ENCODE results near the gene GUCY1A1. TPM values are rescaled to one million over a fixed set of nuclear protein-coding genes. Genes with fewer than 3 reads are reported as not detected.

Gene GUCY1A1
- total RNA-seq, 1 experiment from 2014 or later, result 0.17 TPM

DNA sequence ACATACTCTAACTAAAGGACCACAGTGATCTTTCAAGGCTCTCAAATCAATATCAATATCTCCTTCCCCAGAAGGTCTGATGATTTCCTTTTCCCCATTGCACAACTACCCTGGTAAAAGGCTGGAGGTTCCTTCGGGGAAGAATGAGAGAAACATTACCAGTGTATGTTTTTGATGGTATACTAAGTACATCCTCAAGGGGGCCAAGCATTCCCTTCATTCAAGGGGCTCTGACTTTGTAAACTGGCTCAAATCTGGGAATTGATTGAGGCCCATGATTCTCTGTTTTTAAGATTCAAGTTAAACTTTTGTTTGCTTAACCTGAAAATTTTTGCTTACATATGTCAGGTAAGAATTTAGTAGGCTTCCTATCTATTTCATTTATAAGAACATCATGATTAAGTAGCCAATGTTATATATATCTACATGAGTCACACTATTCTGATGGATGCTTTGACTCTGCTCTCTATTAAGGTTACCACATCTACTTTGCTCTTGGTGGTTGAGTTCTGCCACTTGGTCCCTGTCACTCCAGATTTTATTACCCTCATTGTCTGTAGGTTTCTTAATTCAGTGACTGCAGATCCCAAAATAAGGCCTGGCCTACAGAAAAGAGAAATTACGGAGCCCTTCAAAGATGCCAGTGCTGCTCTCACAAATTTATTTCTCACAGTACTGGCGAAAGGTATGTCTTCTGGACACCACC is 75.8 kb downstream of the GUCY1A1 start:
- ChIA-PET CTCF (no interaction called here), POLR2A (ENCODE audit: unreplicated experiment) (interaction anchor here (0.6 kb wide), 1 partner anchor 351 kb away, joined by 3 read pairs; no protein-coding TSS in a partner anchor)
- no peaks in the 10 kb centered on the region for H3K79me2 ChIP-seq (ENCODE audit: low read depth)
- TF ChIP-seq EZH2 (IDR thresholded peaks at IDR 0.05; ENCODE audit: low read depth), result no peak
- TF ChIP-seq, protein P1, sequence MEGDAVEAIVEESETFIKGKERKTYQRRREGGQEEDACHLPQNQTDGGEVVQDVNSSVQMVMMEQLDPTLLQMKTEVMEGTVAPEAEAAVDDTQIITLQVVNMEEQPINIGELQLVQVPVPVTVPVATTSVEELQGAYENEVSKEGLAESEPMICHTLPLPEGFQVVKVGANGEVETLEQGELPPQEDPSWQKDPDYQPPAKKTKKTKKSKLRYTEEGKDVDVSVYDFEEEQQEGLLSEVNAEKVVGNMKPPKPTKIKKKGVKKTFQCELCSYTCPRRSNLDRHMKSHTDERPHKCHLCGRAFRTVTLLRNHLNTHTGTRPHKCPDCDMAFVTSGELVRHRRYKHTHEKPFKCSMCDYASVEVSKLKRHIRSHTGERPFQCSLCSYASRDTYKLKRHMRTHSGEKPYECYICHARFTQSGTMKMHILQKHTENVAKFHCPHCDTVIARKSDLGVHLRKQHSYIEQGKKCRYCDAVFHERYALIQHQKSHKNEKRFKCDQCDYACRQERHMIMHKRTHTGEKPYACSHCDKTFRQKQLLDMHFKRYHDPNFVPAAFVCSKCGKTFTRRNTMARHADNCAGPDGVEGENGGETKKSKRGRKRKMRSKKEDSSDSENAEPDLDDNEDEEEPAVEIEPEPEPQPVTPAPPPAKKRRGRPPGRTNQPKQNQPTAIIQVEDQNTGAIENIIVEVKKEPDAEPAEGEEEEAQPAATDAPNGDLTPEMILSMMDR (conservative IDR thresholded peaks at IDR 0.05), result no peak
- H3K27me3 ChIP-seq (ENCODE audit: insufficient read depth, low read depth), result no peaks in the 10 kb centered on the region
- H3K9me3 ChIP-seq (ENCODE audit: insufficient read depth, low read depth), result no peaks in the 10 kb centered on the region
- no peak overlapping the region for H3K4me3 ChIP-seq
- no peaks in the 10 kb centered on the region for H4K20me1 ChIP-seq (ENCODE audit: insufficient read depth)
- DNase-seq, result no peak
- H3F3A ChIP-seq (ENCODE audit: insufficient read depth, low read depth), result no peaks in the 10 kb centered on the region
- H3K9me2 ChIP-seq (ENCODE audit: insufficient read depth), result no peaks in the 10 kb centered on the region
- H2AFZ ChIP-seq, result no peak overlapping the region
- intact Hi-C loops (cut with micrococcal nuclease; ENCODE audit: unreplicated experiment), result no loop called here
- H3K36me3 ChIP-seq (ENCODE audit: low read depth), result no peaks in the 10 kb centered on the region
- H3K4me1 ChIP-seq (replicated peaks; ENCODE audit: insufficient read depth), result no peaks in the 10 kb centered on the region
- no peak overlapping the region for H3K4me2 ChIP-seq
- no peak overlapping the region for H3K27ac ChIP-seq
- no TSS peak for BruUV-seq (replicated peaks)

DNA sequence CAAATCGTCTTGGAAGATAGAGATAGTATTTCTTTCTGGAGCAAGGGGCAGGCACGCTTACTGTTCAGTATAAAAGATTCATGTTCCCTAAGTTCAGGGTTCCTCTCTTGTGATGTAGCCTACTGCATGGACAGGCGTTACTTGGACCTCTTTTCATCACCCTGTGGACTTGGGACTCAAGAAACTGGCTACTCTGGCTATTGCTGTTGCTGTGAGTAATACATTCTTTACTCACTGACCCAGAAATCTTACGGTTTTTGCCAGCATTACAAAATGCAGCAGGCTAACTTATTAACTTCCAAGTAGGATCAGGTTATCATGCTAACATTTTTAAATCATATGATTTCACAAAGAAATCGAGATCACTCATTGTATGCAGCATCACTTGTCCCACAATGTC is 79.3 kb downstream of the GUCY1A1 start:
- no peak overlapping the region for H3K4me2 ChIP-seq
- no peaks in the 10 kb centered on the region for H3K36me3 ChIP-seq (ENCODE audit: low read depth)
- TF ChIP-seq EZH2 (IDR thresholded peaks at IDR 0.05; ENCODE audit: low read depth), result no peak
- TF ChIP-seq, protein P1 (conservative IDR thresholded peaks at IDR 0.05), result no peak
- DNase-seq, result no peak
- H4K20me1 ChIP-seq (ENCODE audit: insufficient read depth), result no peaks in the 10 kb centered on the region
- H3K9me2 ChIP-seq (ENCODE audit: insufficient read depth), result no peaks in the 10 kb centered on the region
- no peaks in the 10 kb centered on the region for H3K79me2 ChIP-seq (ENCODE audit: low read depth)
- no peak overlapping the region for H3K4me3 ChIP-seq
- H3K27ac ChIP-seq, result no peak overlapping the region
- no peaks in the 10 kb centered on the region for H3F3A ChIP-seq (ENCODE audit: insufficient read depth, low read depth)
- CTCF ChIA-PET, result no interaction called here
- H3K27me3 ChIP-seq (ENCODE audit: insufficient read depth, low read depth), result no peaks in the 10 kb centered on the region
- H2AFZ ChIP-seq, result no peak overlapping the region
- H3K4me1 ChIP-seq (replicated peaks; ENCODE audit: insufficient read depth), result no peaks in the 10 kb centered on the region
- no TSS peak for BruUV-seq (replicated peaks)
- POLR2A ChIA-PET (ENCODE audit: unreplicated experiment), result no interaction called here
- intact Hi-C loops (cut with micrococcal nuclease; ENCODE audit: unreplicated experiment), result no loop called here
- H3K9me3 ChIP-seq (ENCODE audit: insufficient read depth, low read depth), result no peaks in the 10 kb centered on the region

DNA sequence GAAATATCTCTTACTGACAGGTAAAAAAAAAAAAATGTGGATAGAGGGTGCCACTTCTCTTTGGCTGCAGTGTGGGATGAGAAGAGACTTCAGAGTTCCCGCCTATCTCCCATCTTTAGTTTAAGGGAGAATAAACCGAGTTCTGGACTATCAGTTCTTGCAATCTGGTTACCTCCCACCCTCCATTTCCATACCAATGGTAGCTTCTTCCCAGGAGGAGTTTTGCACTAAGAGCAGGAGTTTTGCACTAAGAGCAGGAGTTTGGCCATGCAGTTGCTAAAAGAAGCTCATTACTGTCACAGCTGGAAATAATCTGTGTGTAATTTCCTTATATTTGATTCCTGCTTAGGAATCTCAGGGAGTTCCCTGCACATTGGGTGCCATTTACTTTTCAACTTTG is 81.4 kb downstream of the GUCY1A1 start:
- no peak overlapping the region for H3K27ac ChIP-seq
- ChIA-PET POLR2A (ENCODE audit: unreplicated experiment) (no interaction called here), CTCF (no interaction called here)
- intact Hi-C loops (cut with micrococcal nuclease; ENCODE audit: unreplicated experiment), result no loop called here
- no peak overlapping the region for H3K4me3 ChIP-seq
- H3K27me3 ChIP-seq (ENCODE audit: insufficient read depth, low read depth), result no peaks in the 10 kb centered on the region
- no peak for DNase-seq
- H3K79me2 ChIP-seq (ENCODE audit: low read depth), result no peaks in the 10 kb centered on the region
- TF ChIP-seq, protein P1 (conservative IDR thresholded peaks at IDR 0.05), result no peak
- TF ChIP-seq EZH2 (IDR thresholded peaks at IDR 0.05; ENCODE audit: low read depth), result no peak
- no peaks in the 10 kb centered on the region for H3K9me3 ChIP-seq (ENCODE audit: insufficient read depth, low read depth)
- H3K36me3 ChIP-seq (ENCODE audit: low read depth), result no peaks in the 10 kb centered on the region
- H3K4me1 ChIP-seq (replicated peaks; ENCODE audit: insufficient read depth), result no peaks in the 10 kb centered on the region
- no peaks in the 10 kb centered on the region for H4K20me1 ChIP-seq (ENCODE audit: insufficient read depth)
- no peak overlapping the region for H3K4me2 ChIP-seq
- no peak overlapping the region for H2AFZ ChIP-seq
- BruUV-seq (replicated peaks), result no TSS peak
- H3K9me2 ChIP-seq (ENCODE audit: insufficient read depth), result no peaks in the 10 kb centered on the region
- no peaks in the 10 kb centered on the region for H3F3A ChIP-seq (ENCODE audit: insufficient read depth, low read depth)
